IPS DF 6.9 (cell line): ENCODE results near the gene KCNJ4.
"Not testable (repeated sequence)": the region's sequence is repeated elsewhere in the genome, so short reads cannot be mapped to it uniquely, and the experiment has no call there.

ENCODE experiments used
- DNase-seq: peaks from one replicate; pipeline ENCODE4 v3.0.0-alpha.2; 2013; ENCODE audit warnings: low read depth, low spot score
- H3K27ac ChIP-seq: one replicate; pipeline ENCODE4 v1.5.1; 2013; ENCODE audit warnings: low read length, control low read depth
- H3K27me3 ChIP-seq: 2 replicates; pipeline ENCODE4 v1.6.1; 2013; ENCODE audit warnings: mild to moderate bottlenecking, low read length; ENCODE audit not compliant: control insufficient read depth, insufficient read depth
- H3K36me3 ChIP-seq: 2 replicates; pipeline ENCODE4 v1.6.1; 2013; ENCODE audit warnings: low read length; ENCODE audit not compliant: control insufficient read depth, insufficient read depth
- H3K4me1 ChIP-seq: 2 replicates; pipeline ENCODE4 v1.6.1; 2013; ENCODE audit warnings: low read length; ENCODE audit not compliant: control insufficient read depth, insufficient read depth
- H3K4me3 ChIP-seq: 2 replicates; pipeline ENCODE4 v1.5.1; 2013; ENCODE audit warnings: mild to moderate bottlenecking, low read length
- H3K9me3 ChIP-seq: 2 replicates; pipeline ENCODE4 v1.6.1; 2013; ENCODE audit warnings: low read length, inconsistent platforms; ENCODE audit not compliant: control insufficient read depth, insufficient read depth
- WGBS: extraction: QIAGEN DNeasy Blood & Tissue Kit; methylation state at CpG from one replicate; pipeline ENCODE4 v1.1.7; 2013; ENCODE audit warnings: mixed read lengths, missing lambda C conversion rate; ENCODE audit not compliant: insufficient read length, insufficient coverage; 5-methylcytosine and 5-hydroxymethylcytosine counted together

KCNJ4 gene

DNA sequence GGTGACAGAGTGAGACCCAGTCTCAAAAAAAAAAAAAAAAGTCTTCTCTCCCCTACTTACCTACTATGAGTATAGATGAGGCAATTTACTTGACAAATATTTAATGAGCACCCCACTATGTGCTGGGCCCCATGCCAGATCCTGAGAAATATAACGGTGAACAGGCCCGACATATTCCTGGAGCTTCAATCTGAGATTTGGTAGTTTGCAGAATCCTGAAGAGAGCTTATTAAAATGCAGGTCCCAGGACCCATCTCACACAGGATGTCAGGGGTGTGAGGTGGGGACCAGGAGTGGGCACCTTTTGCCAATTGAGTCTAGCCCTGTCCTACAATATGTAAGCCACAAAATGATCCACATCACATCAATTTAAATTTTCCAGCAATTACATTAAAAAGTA lies 44.0 kb downstream of the KCNJ4 start:
- WGBS, result no CpG with 5 or more reads among the region's 2 CpGs
- no peak overlapping the region for H3K4me3 ChIP-seq
- H3K4me1 ChIP-seq, result 0 out of 2 replicates have a peak, but pooled peaks cover 1% of the 10 kb centered on the region
- no peaks in the 10 kb centered on the region for H3K27me3 ChIP-seq
- no peak overlapping the region for H3K27ac ChIP-seq
- H3K9me3 ChIP-seq, result no peaks in the 10 kb centered on the region
- DNase-seq, result no peak
- no peaks in the 10 kb centered on the region for H3K36me3 ChIP-seq

DNA sequence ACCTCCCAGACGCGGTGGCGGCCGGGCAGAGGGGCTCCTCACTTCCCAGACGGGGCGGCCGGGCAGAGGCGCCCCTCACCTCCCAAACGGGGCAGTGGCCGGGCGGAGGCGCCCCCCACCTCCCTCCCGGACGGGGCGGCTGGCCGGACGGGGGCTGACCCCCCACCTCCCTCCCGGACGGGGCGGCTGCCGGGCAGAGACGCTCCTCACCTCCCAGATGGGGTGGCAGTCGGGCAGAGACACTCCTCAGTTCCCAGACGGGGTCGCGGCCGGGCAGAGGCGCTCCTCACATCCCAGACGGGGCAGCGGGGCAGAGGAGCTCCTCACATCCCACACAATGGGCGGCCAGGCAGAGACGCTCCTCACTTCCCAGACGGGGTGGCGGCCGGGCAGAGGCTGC lies 45.1 kb downstream of the KCNJ4 start:
- H3K4me1 ChIP-seq, H3K36me3 ChIP-seq, DNase-seq, H3K4me3 ChIP-seq, H3K27me3 ChIP-seq, H3K27ac ChIP-seq, H3K9me3 ChIP-seq: not testable (repeated sequence)
- no CpG with 5 or more reads among the region's 35 CpGs for WGBS

- no CpG with 5 or more reads among the region's 4 CpGs for WGBS
- no peak for DNase-seq
- Histone ChIP-seq H3K9me3 (no peaks in the 10 kb centered on the region), H3K4me3 (no peak overlapping the region), H3K36me3 (no peaks in the 10 kb centered on the region), H3K27me3 (no peaks in the 10 kb centered on the region), H3K4me1 (no peaks in the 10 kb centered on the region; the same call in 1 of the 2 replicates), H3K27ac (no peak overlapping the region)
Measured at GRCh38 chr22:38406617-38407016, 48.4 kb downstream of the KCNJ4 start.

DNA sequence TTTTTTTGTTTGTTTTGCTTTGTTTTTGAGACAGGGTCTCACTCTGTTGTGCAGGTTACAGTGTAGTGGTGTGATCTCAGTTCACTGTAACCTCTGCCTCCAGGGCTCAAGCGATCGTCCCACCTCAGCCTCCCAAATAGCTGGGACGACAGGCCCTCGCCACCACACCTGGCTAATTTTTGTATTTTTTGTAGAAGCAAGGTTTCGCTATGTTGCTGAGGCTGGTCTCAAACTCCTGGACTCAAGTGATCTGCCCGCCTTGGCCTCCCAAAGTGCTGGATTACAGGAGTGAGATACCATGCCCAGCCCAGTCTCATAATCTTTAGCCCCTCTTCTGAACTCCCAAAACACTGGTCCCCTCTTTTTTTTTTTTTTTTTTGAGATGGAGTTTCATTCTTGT lies 50.6 kb downstream of the KCNJ4 start:
- Histone ChIP-seq H3K4me3 (no peak overlapping the region), H3K9me3 (no peaks in the 10 kb centered on the region), H3K4me1 (peaks cover 4% of the 10 kb centered on the region), H3K27ac (no peak overlapping the region), H3K27me3 (no peaks in the 10 kb centered on the region), H3K36me3 (no peaks in the 10 kb centered on the region)
- WGBS, result no CpG with 5 or more reads among the region's 6 CpGs
- no peak for DNase-seq

DNA sequence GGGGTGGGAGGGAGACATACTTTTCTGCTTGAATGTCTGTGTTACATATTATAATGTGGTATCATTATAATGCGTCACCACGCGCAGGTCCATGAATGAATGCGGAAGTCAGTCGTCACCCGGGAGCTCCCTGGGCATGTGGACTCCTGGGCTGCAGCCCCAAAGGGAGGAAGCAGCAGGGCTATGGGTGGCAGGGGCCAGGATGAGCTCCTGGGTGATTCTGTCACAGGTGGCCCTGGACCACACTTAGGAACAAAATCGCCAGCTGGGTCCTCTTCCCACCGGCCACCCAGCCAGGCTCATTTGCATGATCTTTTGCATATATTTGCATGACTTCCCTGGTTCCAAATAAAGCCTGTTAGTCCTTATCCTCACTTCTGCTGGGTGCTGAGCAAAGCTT lies 51.2 kb downstream of the KCNJ4 start:
- DNase-seq, result no peak

GRCh38 chr22:38402204-38402603 lies 52.8 kb downstream of the KCNJ4 start:
- Histone ChIP-seq H3K36me3 (no peaks in the 10 kb centered on the region), H3K9me3 (no peaks in the 10 kb centered on the region), H3K4me1 (peaks cover 4% of the 10 kb centered on the region), H3K4me3 (no peak overlapping the region), H3K27ac (no peak overlapping the region), H3K27me3 (no peaks in the 10 kb centered on the region)
- WGBS, result no CpG with 5 or more reads among the region's 12 CpGs
- no peak for DNase-seq

More for the DNA sequence above, 51.2 kb downstream of the KCNJ4 start:
- no peaks in the 10 kb centered on the region for H3K36me3 ChIP-seq
- H3K4me3 ChIP-seq, result no peak overlapping the region
- no peaks in the 10 kb centered on the region for H3K27me3 ChIP-seq
- no peaks in the 10 kb centered on the region for H3K9me3 ChIP-seq
- WGBS, result no CpG with 5 or more reads among the region's 8 CpGs
- H3K27ac ChIP-seq, result no peak overlapping the region
- H3K4me1 ChIP-seq, result peaks cover 4% of the 10 kb centered on the region

DNA sequence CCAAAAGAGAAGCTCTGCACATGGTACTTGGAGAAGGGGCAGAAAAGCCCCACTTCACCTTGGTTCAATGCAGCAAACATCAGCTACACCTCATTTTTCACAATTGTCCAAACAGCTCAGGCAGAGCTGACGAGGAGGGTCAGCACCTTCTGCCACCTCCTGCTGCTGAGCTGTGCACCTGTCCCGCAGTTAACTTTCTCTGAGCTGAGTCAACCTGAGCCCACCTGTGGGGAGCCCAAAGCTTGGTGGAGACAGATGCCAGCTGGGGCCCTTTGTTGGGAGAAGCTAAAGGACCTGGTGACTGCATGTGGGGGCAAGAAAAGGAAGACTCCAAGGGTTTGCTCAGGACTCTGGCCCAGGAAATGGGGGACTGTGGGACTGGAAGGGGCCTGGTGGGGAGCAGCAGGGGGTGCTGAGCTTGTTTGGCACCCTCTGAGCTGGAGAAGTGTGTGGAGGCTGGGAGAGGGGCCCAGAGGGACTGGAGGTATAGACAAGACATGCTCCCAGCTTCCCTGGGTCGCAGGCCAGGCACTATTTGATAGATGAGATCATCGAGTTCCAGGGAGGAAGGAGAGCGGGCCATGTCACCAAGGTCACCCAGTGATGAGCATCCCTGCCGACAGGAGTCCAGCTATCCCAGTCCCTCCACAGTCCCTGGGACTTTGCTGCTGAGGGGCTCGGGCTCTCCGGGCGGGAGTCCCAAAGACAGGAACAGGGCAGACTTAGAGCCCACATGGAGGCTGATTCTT lies 53.5 kb downstream of the KCNJ4 start:
- no peaks in the 10 kb centered on the region for H3K27me3 ChIP-seq
- WGBS, result no CpG with 5 or more reads among the region's 9 CpGs
- no peak overlapping the region for H3K27ac ChIP-seq
- peaks cover 4% of the 10 kb centered on the region for H3K4me1 ChIP-seq
- no peaks in the 10 kb centered on the region for H3K9me3 ChIP-seq
- H3K36me3 ChIP-seq, result no peaks in the 10 kb centered on the region
- no peak overlapping the region for H3K4me3 ChIP-seq
- no peak for DNase-seq

GRCh38 chr22:38400256-38400655 lies 54.7 kb downstream of the KCNJ4 start:
- H3K9me3 ChIP-seq, H3K4me3 ChIP-seq, H3K36me3 ChIP-seq, DNase-seq, H3K27me3 ChIP-seq, H3K27ac ChIP-seq, H3K4me1 ChIP-seq: not testable (repeated sequence)
- no CpG with 5 or more reads among the region's 2 CpGs for WGBS

- Histone ChIP-seq H3K27ac (no peak overlapping the region), H3K27me3 (no peaks in the 10 kb centered on the region), H3K4me3 (peak overlapping the region; percentile 98), H3K36me3 (no peaks in the 10 kb centered on the region), H3K4me1 (peaks cover 4% of the 10 kb centered on the region), H3K9me3 (no peaks in the 10 kb centered on the region)
- no CpG with 5 or more reads among the region's 102 CpGs for WGBS
- no peak for DNase-seq
Measured at GRCh38 chr22:38398609-38399461, 56.2 kb downstream of the KCNJ4 start.

DNA sequence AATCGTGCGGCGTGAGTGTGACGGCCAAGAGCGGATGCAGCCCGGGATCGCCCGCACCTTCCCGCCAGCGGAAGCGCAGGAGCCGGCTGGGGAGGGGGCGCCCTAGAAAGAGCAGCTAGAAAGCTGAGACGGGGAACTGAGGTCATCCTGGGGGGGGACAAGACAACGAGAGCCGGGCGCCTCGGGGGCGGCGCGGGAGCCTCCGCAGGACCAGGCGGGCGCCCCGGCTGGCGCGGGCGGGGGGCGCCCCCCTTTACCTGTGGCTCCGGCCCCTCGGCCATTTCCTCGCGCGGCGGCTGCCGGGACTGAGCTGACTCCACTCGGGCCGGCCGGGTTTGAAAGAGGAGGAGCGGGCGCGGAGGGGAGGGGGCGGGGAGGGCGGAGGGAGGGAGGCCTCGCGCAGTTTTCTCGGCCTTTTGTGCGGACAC lies 56.8 kb downstream of the KCNJ4 start:
- not testable (repeated sequence) for DNase-seq, H3K36me3 ChIP-seq, H3K4me1 ChIP-seq, H3K27ac ChIP-seq, H3K9me3 ChIP-seq, H3K27me3 ChIP-seq
- WGBS, result no CpG with 5 or more reads among the region's 48 CpGs
- peak overlapping the region; percentile 98 for H3K4me3 ChIP-seq
